Effector memory CD8-positive, alpha-beta T cell (primary cell): ENCODE measurements around the gene SHROOM1.

Experiments used
- ATAC-seq: fragments of 150-1000 bp; cut with Tn5 transposase; replicated peaks from 2 replicates; pipeline ENCODE4 v1.10.0; 2021; ENCODE audit warnings: mild to moderate bottlenecking, moderate library complexity
- DNase-seq, 3 experiments: peaks; one replicate each; pipeline ENCODE4 v3.0.0; 2021
- H3K27ac Mint-ChIP-seq, 2 donors: one replicate each; pipeline ENCODE4 v1.8.0; 2022; ENCODE audit warnings: mild to moderate bottlenecking in 2 of 2, mixed read lengths in 2 of 2, moderate library complexity in 2 of 2
- H3K27me3 Mint-ChIP-seq, 2 donors: one replicate each; pipeline ENCODE4 v1.8.0; 2022; ENCODE audit warnings: mixed read lengths in 2 of 2
- H3K36me3 Mint-ChIP-seq: one replicate; pipeline ENCODE4 v1.8.0; 2022; ENCODE audit warnings: mild to moderate bottlenecking, moderate library complexity, mixed read lengths; ENCODE audit not compliant: insufficient read depth
- H3K4me1 Mint-ChIP-seq, 2 donors: one replicate each; pipeline ENCODE4 v1.8.0; 2022; ENCODE audit warnings: low read depth in 2 of 2, mixed read lengths in 2 of 2
- H3K4me3 Mint-ChIP-seq, 2 donors: one replicate each; pipeline ENCODE4 v1.8.0; 2022; ENCODE audit warnings: mild to moderate bottlenecking in 2 of 2, mixed read lengths in 2 of 2, moderate library complexity in 2 of 2
- H3K9me3 Mint-ChIP-seq, 2 donors: one replicate each; pipeline ENCODE4 v1.8.0; 2022; ENCODE audit warnings: mixed read lengths in 2 of 2

SHROOM1 gene

DNA sequence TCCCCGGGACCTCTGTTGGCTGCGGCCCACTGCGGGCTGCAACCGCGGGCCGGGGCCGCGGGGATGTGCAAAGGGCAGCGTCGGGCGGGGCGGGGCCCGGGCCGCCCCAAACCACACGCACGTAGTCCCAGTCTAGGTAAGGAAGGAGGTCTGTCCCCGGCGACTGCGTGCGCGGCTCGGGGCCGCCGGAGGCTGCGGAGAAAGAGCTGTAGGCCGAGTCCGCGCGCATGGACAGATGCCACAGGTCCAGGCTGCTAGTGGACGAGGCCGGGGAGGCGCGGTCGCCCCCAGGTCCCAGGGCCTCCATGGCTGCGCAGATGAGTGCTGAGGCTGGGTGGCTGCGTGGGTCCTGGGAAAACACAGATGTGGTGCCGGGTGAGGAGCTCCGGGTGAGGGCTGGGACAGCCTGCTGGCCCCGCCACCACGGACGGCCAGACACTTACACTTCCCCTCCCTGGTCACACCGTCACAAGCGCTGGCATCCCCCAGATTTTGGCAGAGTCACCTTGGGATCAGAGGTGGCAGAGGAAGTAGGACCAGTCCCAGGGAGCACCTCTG is 4.5 kb downstream of the SHROOM1 start:
- Mint-ChIP-seq H3K27me3 (peaks cover 33 to 76% of the 10 kb centered on the region in 2 donors), H3K9me3 (no peaks in the 10 kb centered on the region)

DNA sequence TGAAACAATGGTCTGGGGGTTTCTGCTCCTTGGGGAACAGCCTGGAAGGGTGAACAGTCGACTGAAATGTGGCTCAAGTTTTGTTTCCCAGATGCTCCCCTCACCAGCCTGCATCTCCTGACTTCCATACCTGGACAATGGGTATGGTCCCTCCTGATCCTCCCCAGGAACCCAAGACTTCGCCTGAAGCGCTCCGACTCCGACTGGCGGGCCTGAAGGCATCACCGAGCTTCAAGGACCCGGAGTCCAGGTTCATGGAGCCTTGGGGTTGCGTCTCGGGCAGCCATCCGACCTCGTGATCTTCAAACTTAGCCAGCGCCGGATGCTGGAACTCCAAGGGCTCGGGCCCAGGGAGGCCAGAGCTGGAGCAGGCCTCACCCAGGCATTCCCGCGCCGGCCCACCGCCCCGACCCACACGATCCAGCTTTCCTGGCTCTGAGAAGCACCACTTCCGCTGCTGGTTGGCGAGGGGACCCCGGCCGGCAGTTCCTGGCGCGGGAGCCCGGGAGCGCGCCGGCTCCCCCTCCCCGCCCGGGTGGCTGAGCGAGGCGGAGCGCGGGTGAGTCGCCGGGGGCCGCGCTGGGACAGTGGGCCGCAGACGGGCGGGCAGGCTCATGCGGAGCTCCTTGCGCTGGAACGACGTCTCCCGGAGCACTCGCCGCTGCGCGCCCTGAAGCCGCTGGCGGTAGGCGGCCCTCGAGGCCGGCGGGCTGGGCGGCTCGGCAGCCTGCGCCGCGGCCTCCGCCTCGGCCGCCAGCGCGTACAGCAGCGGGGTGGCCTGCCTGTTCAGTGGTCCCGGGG is 5.2 kb downstream of the SHROOM1 start:
- Mint-ChIP-seq H3K4me1 (peaks cover 10% of the 10 kb centered on the region in 2 donors), H3K9me3 (no peaks in the 10 kb centered on the region), H3K4me3 (peak overlapping the region in 1 of 2 donors; percentile 49), H3K27me3 (peaks cover 35 to 77% of the 10 kb centered on the region in 2 donors), H3K27ac (no peak overlapping the region), H3K36me3 (peaks cover 3% of the 10 kb centered on the region)
- ATAC-seq (peak; percentile 7), DNase-seq (no peak)

More for the DNA sequence above, 4.5 kb downstream of the SHROOM1 start:
- peaks cover 3% of the 10 kb centered on the region for H3K36me3 Mint-ChIP-seq
- H3K27ac Mint-ChIP-seq, result no peak overlapping the region
- H3K4me3 Mint-ChIP-seq, result peak overlapping the region in 1 of 2 donors; percentile 45
- no peak for DNase-seq
- peaks cover 8 to 10% of the 10 kb centered on the region in 2 donors for H3K4me1 Mint-ChIP-seq
- peak; percentile 31 for ATAC-seq

DNA sequence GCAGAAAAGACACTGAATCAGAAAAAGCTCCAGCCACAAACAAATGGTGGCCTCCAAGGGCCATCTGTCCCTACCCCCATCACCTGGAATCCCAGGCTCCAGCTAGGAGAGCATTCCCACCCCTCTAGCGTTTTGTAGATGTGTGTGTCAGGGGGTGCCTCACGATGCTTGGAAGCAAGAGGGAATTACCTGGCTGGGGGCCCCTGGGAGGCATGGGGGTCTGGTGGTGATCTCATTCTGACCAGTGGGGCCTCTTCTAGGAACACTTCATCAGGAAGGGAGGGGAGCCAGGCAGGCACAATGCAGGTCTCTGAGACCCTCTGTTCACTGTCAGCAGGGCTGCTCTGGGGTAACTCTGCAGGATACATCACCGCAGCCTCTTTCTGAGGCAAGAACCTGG is 6.0 kb downstream of the SHROOM1 start:
- H3K27ac Mint-ChIP-seq, result no peak overlapping the region
- peaks cover 8 to 9% of the 10 kb centered on the region in 2 donors for H3K4me1 Mint-ChIP-seq

DNA sequence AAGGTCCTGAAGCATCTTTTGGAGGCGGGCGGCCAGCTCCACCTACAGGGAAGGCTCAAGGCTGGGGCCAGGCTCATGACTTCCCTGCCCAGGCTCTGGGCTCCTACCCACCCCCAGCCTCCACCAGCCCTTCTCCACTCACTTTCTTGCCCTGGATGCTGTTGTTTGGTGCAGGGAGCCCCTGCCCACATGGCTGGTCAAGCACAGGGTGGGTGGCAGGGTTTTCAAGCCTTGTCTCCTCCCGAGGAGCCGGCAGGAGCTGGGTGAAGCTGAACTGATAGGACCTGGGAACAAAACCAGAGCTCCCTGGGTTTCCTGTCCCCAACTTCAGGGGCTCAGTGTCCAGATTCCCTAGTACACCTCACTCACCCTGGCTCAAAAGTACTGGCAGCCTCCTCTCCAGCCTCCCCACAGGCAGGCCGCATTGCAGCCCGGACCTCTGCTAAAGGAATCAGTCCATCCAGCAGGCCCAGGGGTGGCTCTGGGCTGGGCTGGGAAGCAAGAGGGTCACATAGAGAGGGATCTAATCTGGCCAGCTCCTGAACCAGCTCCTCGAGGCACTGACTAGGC is 6.9 kb downstream of the SHROOM1 start:
- Mint-ChIP-seq H3K27me3 (peaks cover 33 to 80% of the 10 kb centered on the region in 2 donors), H3K27ac (no peak overlapping the region), H3K4me3 (no peak overlapping the region), H3K36me3 (peaks cover 3% of the 10 kb centered on the region), H3K4me1 (peaks cover 4 to 7% of the 10 kb centered on the region in 2 donors), H3K9me3 (no peaks in the 10 kb centered on the region)
- ATAC-seq (no peak), DNase-seq (no peak)

More for the DNA sequence above, 6.0 kb downstream of the SHROOM1 start:
- Mint-ChIP-seq H3K27me3 (peaks cover 38 to 80% of the 10 kb centered on the region in 2 donors), H3K9me3 (no peaks in the 10 kb centered on the region), H3K36me3 (peaks cover 3% of the 10 kb centered on the region), H3K4me3 (peak overlapping the region in 1 of 2 donors; percentile 49)
- ATAC-seq, result no peak
- DNase-seq, result no peak

DNA sequence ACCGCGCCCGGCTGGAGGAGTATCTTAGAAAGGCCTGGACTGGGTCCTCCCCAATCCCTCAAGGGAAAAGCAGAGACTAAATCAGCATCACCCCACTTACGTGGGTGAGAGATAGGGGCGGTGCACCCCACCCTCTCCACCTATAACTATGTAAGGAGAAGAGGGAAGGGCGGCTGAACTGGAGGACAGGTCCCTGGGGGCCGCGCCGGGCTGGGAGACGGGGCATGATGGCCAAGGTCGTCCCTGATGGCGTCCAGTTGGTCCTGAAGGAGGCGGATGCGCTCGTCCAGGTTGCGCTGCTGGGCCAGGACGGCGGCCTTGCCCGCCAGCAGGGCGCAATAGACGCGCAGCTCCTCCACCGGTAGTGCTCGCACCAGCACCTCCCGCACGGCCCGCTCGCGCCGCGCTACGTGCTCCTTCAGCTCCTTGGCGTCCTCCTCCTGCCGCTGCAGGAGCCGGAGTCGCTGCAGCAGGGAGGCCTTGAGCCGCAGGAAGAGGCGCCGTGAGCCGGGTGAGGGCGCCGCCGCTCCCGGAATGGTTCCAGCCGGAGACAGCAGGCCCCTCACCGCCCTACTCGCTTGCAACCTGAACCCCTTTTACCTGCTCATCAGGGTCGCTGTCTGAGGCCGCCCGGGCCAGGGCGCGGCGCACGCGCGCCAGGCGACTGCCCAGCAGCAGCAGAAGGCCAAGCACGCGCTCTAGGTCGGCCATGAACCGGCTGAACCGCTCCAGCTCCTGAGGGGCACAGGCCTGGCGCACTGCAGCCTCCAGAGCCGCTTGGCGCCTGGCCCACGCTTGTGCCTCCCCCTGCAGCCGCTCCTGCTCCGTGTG is 7.6 kb downstream of the SHROOM1 start:
- Mint-ChIP-seq H3K27me3 (peaks cover 33 to 73% of the 10 kb centered on the region in 2 donors), H3K27ac (no peak overlapping the region), H3K4me3 (no peak overlapping the region), H3K9me3 (no peaks in the 10 kb centered on the region), H3K36me3 (peaks cover 3% of the 10 kb centered on the region), H3K4me1 (peaks cover 4 to 7% of the 10 kb centered on the region in 2 donors)
- no peak for ATAC-seq
- DNase-seq, result no peak

DNA sequence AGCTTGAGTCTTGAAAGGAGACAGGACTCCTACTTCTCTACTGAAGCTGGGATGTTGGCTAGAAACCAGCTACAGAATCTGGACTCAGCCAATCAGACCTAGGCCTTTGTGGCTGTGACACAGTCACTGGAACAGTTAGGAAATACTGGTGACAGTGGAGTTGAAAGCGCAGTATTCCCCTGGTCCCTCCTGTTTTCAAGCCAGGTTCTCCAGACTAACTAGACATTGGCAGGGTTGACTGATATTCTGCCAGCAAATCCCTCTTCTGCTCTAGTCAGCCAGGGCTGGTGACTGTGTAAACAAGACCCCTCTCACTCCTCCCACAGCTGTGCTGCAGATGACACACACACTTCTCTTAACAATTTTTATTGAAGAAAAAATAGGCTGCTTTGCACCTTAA is 8.7 kb downstream of the SHROOM1 start:
- no peak for ATAC-seq
- H3K9me3 Mint-ChIP-seq, result no peaks in the 10 kb centered on the region
- no peak overlapping the region for H3K27ac Mint-ChIP-seq
- peaks cover 23 to 63% of the 10 kb centered on the region in 2 donors for H3K27me3 Mint-ChIP-seq
- peaks cover 3% of the 10 kb centered on the region for H3K36me3 Mint-ChIP-seq
- no peak for DNase-seq
- H3K4me1 Mint-ChIP-seq, result peaks cover 4 to 7% of the 10 kb centered on the region in 2 donors
- no peak overlapping the region for H3K4me3 Mint-ChIP-seq

DNA sequence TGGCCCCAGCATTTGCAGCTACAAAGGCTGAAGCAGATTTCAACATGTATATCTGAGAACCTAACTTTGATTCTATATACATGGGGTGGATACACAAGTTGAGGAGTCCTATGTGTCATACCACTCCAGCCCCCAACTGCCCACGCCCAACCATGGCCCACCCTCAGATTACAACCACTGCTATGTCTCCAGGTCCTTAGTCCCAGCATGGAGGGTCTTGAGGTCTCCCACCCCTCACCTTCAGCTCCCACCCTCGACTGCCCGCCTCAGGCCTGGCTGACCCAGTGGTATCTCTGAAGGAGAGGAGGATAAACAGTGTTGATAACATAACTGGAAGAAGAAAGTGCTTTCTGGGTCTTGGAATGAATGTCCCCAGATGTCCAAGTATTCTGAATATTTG is 9.1 kb downstream of the SHROOM1 start:
- Mint-ChIP-seq H3K36me3 (peaks cover 3% of the 10 kb centered on the region), H3K4me1 (peaks cover 4 to 7% of the 10 kb centered on the region in 2 donors), H3K27ac (no peak overlapping the region), H3K4me3 (no peak overlapping the region), H3K9me3 (no peaks in the 10 kb centered on the region), H3K27me3 (peaks cover 18 to 58% of the 10 kb centered on the region in 2 donors)
- DNase-seq, result no peak
- ATAC-seq, result no peak

DNA sequence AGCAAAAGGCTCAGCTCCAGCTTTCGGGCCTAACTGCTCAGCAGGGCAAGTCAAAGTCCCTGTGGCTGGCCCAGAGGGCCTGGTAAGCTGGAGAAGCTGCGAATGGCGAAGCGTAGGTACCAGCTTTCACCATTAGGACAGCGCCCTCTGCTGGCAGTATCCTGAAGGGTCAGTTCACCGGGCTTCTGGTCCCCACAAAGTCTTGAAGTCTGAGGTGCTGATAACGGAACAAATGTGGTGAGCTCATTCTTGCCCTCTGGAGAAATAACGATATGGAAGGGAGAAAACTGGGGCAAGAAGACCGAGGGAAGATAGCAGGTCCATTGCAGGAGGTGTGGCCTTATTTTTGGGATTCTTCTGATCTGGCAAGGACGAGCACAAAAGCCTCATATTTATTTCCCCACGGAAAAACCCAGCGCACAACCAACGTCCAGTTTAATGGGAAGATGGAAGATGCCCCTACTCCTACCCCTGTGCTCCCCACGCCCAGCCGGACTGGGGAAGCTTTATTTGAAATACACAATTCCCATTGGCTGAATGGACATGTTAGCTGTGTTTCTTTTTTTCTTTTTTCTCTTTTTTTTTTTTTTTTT is 10.2 kb downstream of the SHROOM1 start:
- Mint-ChIP-seq H3K27me3 (peaks cover 13 to 50% of the 10 kb centered on the region in 2 donors), H3K36me3 (peaks cover 3% of the 10 kb centered on the region), H3K4me3 (peak overlapping the region in 1 of 2 donors; percentile 60), H3K9me3 (no peaks in the 10 kb centered on the region), H3K27ac (no peak overlapping the region), H3K4me1 (peaks cover 4 to 7% of the 10 kb centered on the region in 2 donors)
- DNase-seq (peak; percentile 86 to 88 (median 86)), ATAC-seq (peak; percentile 98)

DNA sequence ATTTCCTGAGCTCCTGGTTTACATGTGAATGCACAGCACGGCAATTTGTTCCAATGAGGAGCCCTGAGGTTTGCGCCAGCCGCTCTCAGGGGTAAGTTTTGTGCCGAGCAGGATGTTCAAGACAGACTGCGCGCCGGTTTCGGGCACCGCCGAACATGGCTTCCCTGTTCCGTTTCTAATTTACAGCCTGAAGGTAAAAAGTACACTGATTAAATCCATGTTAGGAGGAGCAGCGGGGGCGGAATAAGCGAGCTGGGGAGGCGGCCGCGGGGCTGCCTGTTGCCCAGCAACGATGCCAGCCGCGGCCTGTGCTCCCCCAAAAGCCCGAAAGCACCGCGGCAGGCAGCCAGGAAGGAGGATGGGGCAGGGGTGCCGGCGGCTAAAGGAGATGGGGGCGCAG is 11.0 kb downstream of the SHROOM1 start:
- no peaks in the 10 kb centered on the region for H3K9me3 Mint-ChIP-seq
- peak overlapping the region in 1 of 2 donors; percentile 42 for H3K27ac Mint-ChIP-seq
- peaks cover 4 to 7% of the 10 kb centered on the region in 2 donors for H3K4me1 Mint-ChIP-seq
- H3K36me3 Mint-ChIP-seq, result no peaks in the 10 kb centered on the region
- peaks cover 13 to 42% of the 10 kb centered on the region in 2 donors for H3K27me3 Mint-ChIP-seq
- DNase-seq, result no peak
- ATAC-seq, result no peak
- H3K4me3 Mint-ChIP-seq, result peak overlapping the region in 1 of 2 donors; percentile 60

DNA sequence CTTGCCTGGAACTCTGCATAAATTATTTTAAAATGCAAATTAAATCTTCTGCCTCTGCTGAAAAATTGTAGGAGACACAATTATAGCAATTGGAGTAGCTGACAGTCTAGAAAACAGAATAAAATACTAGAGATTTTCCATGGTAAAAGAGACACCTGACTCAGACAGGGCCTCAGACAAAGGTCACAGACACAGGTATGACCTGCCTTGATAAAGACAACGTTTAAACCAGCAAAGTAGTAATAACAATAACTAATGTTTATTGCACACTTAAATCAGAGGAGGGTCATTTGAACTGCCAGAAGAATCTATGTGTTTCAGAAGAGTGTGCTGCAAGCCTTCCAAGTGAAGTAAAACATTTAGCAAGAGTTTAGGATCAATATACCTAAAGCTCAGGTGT is 13.4 kb downstream of the SHROOM1 start:
- ATAC-seq, result no peak
- Mint-ChIP-seq H3K27ac (no peak overlapping the region), H3K27me3 (peaks cover 14 to 37% of the 10 kb centered on the region in 2 donors)

DNA sequence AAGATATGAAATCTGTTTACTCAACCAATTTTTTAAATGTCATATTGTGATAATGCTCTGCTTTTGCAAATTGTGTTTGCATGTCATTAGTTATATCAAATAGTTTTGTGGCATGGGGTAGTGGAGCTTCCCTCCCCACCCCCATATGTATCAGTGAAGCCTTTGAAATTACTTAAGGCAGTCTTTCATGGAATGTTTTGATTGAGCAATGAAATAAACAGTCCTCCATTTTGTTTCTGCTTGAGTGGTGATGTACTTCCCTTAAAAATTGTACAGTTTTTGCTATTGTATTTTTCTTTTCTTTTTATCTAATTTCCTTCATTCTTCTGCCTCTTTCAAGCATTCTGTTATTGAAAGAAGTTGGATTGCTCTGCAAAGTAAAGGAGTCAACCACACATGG is 13.9 kb downstream of the SHROOM1 start:
- Mint-ChIP-seq H3K36me3 (no peaks in the 10 kb centered on the region), H3K27me3 (peaks cover 19 to 37% of the 10 kb centered on the region in 2 donors), H3K4me1 (peaks cover 8 to 12% of the 10 kb centered on the region in 2 donors), H3K9me3 (no peaks in the 10 kb centered on the region), H3K27ac (no peak overlapping the region), H3K4me3 (no peak overlapping the region)
- DNase-seq, result no peak
- no peak for ATAC-seq

More for the DNA sequence above, 13.4 kb downstream of the SHROOM1 start:
- Mint-ChIP-seq H3K9me3 (no peaks in the 10 kb centered on the region), H3K36me3 (no peaks in the 10 kb centered on the region), H3K4me1 (peaks cover 8 to 12% of the 10 kb centered on the region in 2 donors), H3K4me3 (no peak overlapping the region)
- DNase-seq, result no peak

DNA sequence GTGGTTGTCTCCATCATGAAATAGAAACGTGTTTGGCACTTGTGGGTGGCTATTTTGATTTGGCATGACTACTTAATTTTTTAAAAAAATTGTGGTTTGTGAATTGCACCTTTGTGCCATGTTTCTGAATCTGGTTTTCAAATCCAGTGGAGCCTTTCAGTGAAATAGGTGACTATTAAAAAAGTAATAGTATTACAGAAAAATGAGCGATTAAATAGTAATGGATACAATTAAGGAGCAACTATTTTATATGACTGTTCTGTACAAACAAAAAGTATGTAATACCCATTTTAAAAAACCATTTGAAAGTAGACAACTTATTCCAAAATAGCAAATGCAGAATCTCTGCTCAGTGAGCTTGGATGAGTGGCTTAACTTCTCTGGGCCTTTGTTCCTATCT is 14.4 kb downstream of the SHROOM1 start:
- Mint-ChIP-seq H3K27ac (no peak overlapping the region), H3K36me3 (no peaks in the 10 kb centered on the region), H3K4me1 (peaks cover 8 to 12% of the 10 kb centered on the region in 2 donors), H3K4me3 (no peak overlapping the region), H3K27me3 (peaks cover 24 to 41% of the 10 kb centered on the region in 2 donors), H3K9me3 (no peaks in the 10 kb centered on the region)
- DNase-seq (no peak), ATAC-seq (no peak)

DNA sequence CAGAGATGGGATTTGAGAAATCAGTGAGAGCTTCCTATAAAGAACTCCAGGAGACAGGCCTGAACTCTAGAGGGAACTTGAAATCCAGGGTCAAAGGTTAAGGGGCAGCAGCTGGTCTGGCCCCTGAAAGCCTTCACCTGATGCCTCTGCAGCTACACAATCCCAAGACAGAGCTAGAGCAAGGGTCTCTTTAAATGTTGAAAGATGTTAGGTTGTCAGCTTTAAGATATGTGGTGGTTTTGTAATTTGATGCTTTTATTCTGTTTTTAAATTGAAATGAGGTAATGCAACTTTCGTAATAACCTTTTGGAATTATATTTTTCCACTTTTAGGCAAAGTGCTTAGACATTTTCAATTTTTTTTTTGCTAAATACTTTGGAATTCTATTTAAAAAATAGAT is 15.0 kb downstream of the SHROOM1 start:
- no peak overlapping the region for H3K27ac Mint-ChIP-seq
- peak overlapping the region; percentile 40 to 66 for H3K4me3 Mint-ChIP-seq
- peaks cover 30 to 45% of the 10 kb centered on the region in 2 donors for H3K27me3 Mint-ChIP-seq
- ATAC-seq (no peak), DNase-seq (no peak)
- no peaks in the 10 kb centered on the region for H3K36me3 Mint-ChIP-seq
- peaks cover 8 to 12% of the 10 kb centered on the region in 2 donors for H3K4me1 Mint-ChIP-seq
- H3K9me3 Mint-ChIP-seq, result no peaks in the 10 kb centered on the region
